K562 (cell line): ENCODE data around the gene SLC29A2. TPM values are rescaled to one million over a fixed set of nuclear protein-coding genes. Genes with fewer than 3 reads are reported as not detected.

Source experiments
- ASH1L ChIP-seq: fragments of 450-650 bp; IDR thresholded peaks from 2 replicates; pipeline ENCODE4 v1.6.1; 2018; ENCODE audit warnings: borderline replicate concordance, mild to moderate bottlenecking, low read depth; ENCODE audit not compliant: partially characterized antibody
- BCL6 ChIP-seq: fragments of 250-450 bp; sonication (Bioruptor Pico); IDR thresholded peaks from 2 replicates; pipeline ENCODE4 v1.4.0; 2020
- BCOR ChIP-seq: fragments of 450-650 bp; IDR thresholded peaks from 2 replicates; pipeline ENCODE4 v1.6.1; 2016
- BMI1 ChIP-seq: fragments of 150-350 bp; IDR thresholded peaks from 2 replicates; pipeline ENCODE4 v1.6.1; 2014; ENCODE audit warnings: low read length
- CXXC5 ChIP-seq: fragments of 250-450 bp; sonication (Bioruptor Pico); IDR thresholded peaks from 2 replicates; pipeline ENCODE4 v1.8.0; 2022; ENCODE audit warnings: inconsistent platforms, mild to moderate bottlenecking, moderate library complexity
- FOXA1 ChIP-seq: fragments of 450-650 bp; IDR thresholded peaks from 2 replicates; pipeline ENCODE4 v1.6.1; 2016; ENCODE audit warnings: mild to moderate bottlenecking, borderline replicate concordance
- FOXK1 ChIP-seq: sonication (generic); formaldehyde crosslinking; IDR thresholded peaks from 2 replicates; pipeline ENCODE4 v1.8.0; 2022; ENCODE audit warnings: missing genetic modification reagents, mild to moderate bottlenecking, borderline replicate concordance
- HNRNPH1 ChIP-seq: fragments of 200-400 bp; formaldehyde crosslinking; optimal IDR thresholded peaks from 2 replicates; pipeline ENCODE3; 2017; ENCODE audit warnings: low read depth, mild to moderate bottlenecking, low read length, moderate library complexity
- IRF2 ChIP-seq: sonication (generic); formaldehyde crosslinking; IDR thresholded peaks from 2 replicates; pipeline ENCODE4 v1.8.1; 2022; ENCODE audit warnings: mild to moderate bottlenecking, missing genetic modification reagents
- JUND ChIP-seq, 2 experiments: IDR thresholded peaks; 2 replicates in 1 of 2; 3 replicates in 1 of 2; pipeline ENCODE4 v1.6.1; 2011; ENCODE audit warnings: borderline replicate concordance in 2 of 2, low read depth in 2 of 2, low read length in 2 of 2, improper control_type of control experiment in 1 of 2, missing biosample characterization in 1 of 2, missing genetic modification characterization in 1 of 2, missing genetic modification reagents in 1 of 2
- KHSRP ChIP-seq: fragments of 450-650 bp; IDR thresholded peaks from 2 replicates; pipeline ENCODE4 v1.6.1; 2017
- LCOR ChIP-seq: sonication (generic); formaldehyde crosslinking; IDR thresholded peaks from 2 replicates; pipeline ENCODE4 v1.8.0; 2022; ENCODE audit warnings: mild to moderate bottlenecking, missing genetic modification reagents
- NFYB ChIP-seq: IDR thresholded peaks from 2 replicates; pipeline ENCODE4 v1.6.1; 2011; ENCODE audit warnings: mild to moderate bottlenecking, moderate library complexity; ENCODE audit not compliant: insufficient read length; ENCODE audit errors: extremely low read depth
- PHTF2 ChIP-seq: fragments of 250-450 bp; sonication (Bioruptor Pico); IDR thresholded peaks from 2 replicates; pipeline ENCODE4 v1.5.0; 2021; ENCODE audit warnings: mild to moderate bottlenecking
- PURB ChIP-seq: sonication (generic); formaldehyde crosslinking; IDR thresholded peaks from 2 replicates; pipeline ENCODE4 v1.9.0; 2021; ENCODE audit warnings: low read depth, mild to moderate bottlenecking, missing genetic modification reagents
- RBM22 ChIP-seq: fragments of 200-400 bp; formaldehyde crosslinking; IDR thresholded peaks from 2 replicates; pipeline ENCODE4 v1.6.1; 2018; ENCODE audit warnings: low read length, low read depth; ENCODE audit not compliant: poor library complexity, severe bottlenecking
- SMAD1 ChIP-seq: fragments of 150-350 bp; IDR thresholded peaks from 2 replicates; pipeline ENCODE4 v1.6.1; 2014; ENCODE audit warnings: low read length, low read depth; ENCODE audit not compliant: partially characterized antibody
- TBL1XR1 ChIP-seq, 2 experiments: IDR thresholded peaks; 2 replicates each; pipeline ENCODE4 v1.6.1; 2012; ENCODE audit warnings: improper control_type of control experiment in 2 of 2, low read length in 2 of 2, mild to moderate bottlenecking in 1 of 2
- ZBTB8A ChIP-seq: fragments of 450-650 bp; IDR thresholded peaks from 2 replicates; pipeline ENCODE4 v1.6.1; 2018; ENCODE audit warnings: mild to moderate bottlenecking, moderate library complexity; ENCODE audit not compliant: partially characterized antibody
- ZFPM2 ChIP-seq: fragments of 250-450 bp; sonication (Bioruptor Pico); IDR thresholded peaks from 2 replicates; pipeline ENCODE4 v1.5.1; 2022; ENCODE audit warnings: mild to moderate bottlenecking
- ZNF561 ChIP-seq: fragments of 450-650 bp; formaldehyde crosslinking; conservative IDR thresholded peaks from 2 replicates; pipeline ENCODE4 v1.4.0; 2020; ENCODE audit warnings: mild to moderate bottlenecking, moderate library complexity
- polyA plus RNA-seq, 8 experiments: library from polyadenylated mRNA; depleted of rRNA in 4 of 8; stranded (reverse) in 5 of 8; unstranded in 3 of 8; fragments of >200 nt; fragmentation: Nextera tagmentation in 2 of 8; fragmentation: Illumina TruSeq in 1 of 8; extraction: Ambion mirVana in 2 of 8; extraction: Trizol in 1 of 8; gene quantifications; 2 replicates each; pipeline versions ENCODE4 v1.2.1 to v1.2.3, GENCODE V29; 2011 to 2014; ENCODE audit warnings: inconsistent platforms in 1 of 8, missing spikeins in 1 of 8
- total RNA-seq, 7 experiments: library from RNA; depleted of rRNA in 6 of 7; stranded (reverse); fragments of >200 nt in 6 of 7; fragmentation: Illumina TruSeq in 2 of 7; extraction: Trizol in 2 of 7; gene quantifications; 2 replicates each; pipeline versions ENCODE4 v1.2.1 to v1.2.3, GENCODE V29; 2011 to 2021; ENCODE audit warnings: low replicate concordance in 1 of 7
- TF ChIP-seq, protein P1 (sequence below), 2 experiments: IDR thresholded peaks in 1 of 2; conservative IDR thresholded peaks in 1 of 2; 2 replicates each; pipeline ENCODE4 v1.6.1; 2016; ENCODE audit warnings: low read depth in 2 of 2, mild to moderate bottlenecking in 1 of 2, missing compliant biosample characterization in 1 of 2, missing genetic modification characterization in 1 of 2, moderate library complexity in 1 of 2
- TF ChIP-seq, protein P2 (sequence below): fragments of 450-650 bp; IDR thresholded peaks from 2 replicates; pipeline ENCODE4 v1.6.1; 2016; ENCODE audit warnings: low read depth, mild to moderate bottlenecking, moderate library complexity
- TF ChIP-seq, protein P3 (sequence below): fragments of 250-450 bp; sonication (Bioruptor Pico); IDR thresholded peaks from 2 replicates; pipeline ENCODE4 v1.4.0; 2020; ENCODE audit warnings: borderline replicate concordance

Gene SLC29A2
- total and polyA plus RNA-seq, 9 of the 15 experiments (the other 6 are each of a cell fraction or from before 2014, with no cell fraction given): 2.4 to 48.6 (median 14.2) TPM

DNA sequence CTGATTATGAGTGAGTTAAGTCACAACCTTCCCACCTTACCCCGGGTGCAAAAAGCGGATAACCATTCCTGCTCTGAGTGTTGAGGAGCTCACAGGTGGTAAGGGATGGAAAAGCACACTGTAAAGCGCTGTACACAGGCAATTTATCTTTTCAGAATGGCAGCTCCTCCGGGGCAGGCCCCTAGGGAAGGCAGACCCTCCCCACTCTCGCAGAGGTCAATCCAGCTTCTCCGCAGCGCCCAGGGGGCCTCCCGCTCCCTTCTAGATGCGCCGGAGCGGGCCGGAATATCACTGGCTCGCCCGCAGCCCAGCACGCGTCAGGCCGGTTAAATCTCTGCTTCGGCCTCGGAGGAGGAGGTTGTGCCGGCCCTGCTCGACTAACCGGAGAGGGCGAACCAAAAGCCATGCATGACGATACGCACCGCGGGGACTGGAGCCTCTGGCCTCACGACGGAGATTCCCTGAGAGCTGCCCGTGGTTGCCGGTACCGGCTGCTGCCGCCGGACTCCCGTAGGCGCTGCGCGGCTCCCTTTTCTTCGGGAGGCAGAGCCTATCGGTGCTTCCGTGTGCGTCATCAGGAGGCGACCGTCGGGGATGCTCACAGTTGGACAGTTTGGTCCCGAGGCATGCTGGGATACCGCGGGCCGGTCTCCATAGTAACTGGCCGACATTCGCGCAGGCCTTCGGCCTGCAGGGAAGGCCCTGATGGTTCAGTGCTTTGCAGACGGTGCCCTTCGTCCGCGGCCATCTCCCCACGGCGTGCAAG is 26.8 kb downstream of the SLC29A2 start, which contains the start of gene BRMS1 (continued):
- TF ChIP-seq, protein P1, sequence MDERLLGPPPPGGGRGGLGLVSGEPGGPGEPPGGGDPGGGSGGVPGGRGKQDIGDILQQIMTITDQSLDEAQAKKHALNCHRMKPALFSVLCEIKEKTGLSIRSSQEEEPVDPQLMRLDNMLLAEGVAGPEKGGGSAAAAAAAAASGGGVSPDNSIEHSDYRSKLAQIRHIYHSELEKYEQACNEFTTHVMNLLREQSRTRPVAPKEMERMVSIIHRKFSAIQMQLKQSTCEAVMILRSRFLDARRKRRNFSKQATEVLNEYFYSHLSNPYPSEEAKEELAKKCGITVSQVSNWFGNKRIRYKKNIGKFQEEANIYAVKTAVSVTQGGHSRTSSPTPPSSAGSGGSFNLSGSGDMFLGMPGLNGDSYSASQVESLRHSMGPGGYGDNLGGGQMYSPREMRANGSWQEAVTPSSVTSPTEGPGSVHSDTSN (CRISPR knock-in tag; IDR thresholded peaks at IDR 0.05; ENCODE audit: low read depth): no peak
- TF ChIP-seq, protein P1 (tag; conservative IDR thresholded peaks at IDR 0.05; ENCODE audit: low read depth): no peak; the same call in 1 of the 2 replicates
- TF ChIP-seq HNRNPH1: no peak
- TF ChIP-seq ZNF561 (CRISPR knock-in tag): no peak
- no peak for TF ChIP-seq FOXA1
- TF ChIP-seq, protein P2, sequence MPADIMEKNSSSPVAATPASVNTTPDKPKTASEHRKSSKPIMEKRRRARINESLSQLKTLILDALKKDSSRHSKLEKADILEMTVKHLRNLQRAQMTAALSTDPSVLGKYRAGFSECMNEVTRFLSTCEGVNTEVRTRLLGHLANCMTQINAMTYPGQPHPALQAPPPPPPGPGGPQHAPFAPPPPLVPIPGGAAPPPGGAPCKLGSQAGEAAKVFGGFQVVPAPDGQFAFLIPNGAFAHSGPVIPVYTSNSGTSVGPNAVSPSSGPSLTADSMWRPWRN: no peak
- peak in 1 of 2 experiments; percentile 88; a peak in 2 of 4 replicates for TF ChIP-seq TBL1XR1 (IDR thresholded peaks at IDR 0.05; ENCODE audit: low read length in 2 of 2)
- no peak for TF ChIP-seq BCL6
- TF ChIP-seq SMAD1: peak; percentile 36
- TF ChIP-seq, protein P3, sequence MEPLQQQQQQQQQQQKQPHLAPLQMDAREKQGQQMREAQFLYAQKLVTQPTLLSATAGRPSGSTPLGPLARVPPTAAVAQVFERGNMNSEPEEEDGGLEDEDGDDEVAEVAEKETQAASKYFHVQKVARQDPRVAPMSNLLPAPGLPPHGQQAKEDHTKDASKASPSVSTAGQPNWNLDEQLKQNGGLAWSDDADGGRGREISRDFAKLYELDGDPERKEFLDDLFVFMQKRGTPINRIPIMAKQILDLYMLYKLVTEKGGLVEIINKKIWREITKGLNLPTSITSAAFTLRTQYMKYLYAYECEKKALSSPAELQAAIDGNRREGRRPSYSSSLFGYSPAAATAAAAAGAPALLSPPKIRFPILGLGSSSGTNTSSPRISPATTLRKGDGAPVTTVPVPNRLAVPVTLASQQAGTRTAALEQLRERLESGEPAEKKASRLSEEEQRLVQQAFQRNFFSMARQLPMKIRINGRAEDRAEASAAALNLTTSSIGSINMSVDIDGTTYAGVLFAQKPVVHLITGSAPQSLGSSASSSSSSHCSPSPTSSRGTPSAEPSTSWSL: no peak
- TF ChIP-seq PHTF2 (CRISPR knock-in tag): no peak; the same call in 1 of the 2 replicates
- TF ChIP-seq BCOR: no peak
- peak; percentile 78 for TF ChIP-seq JUND (IDR thresholded peaks at IDR 0.05; ENCODE audit: borderline replicate concordance, low read depth, low read length)
- peak; percentile 33; the same call in 1 of the 3 replicates for TF ChIP-seq JUND (tag; IDR thresholded peaks at IDR 0.05; ENCODE audit: borderline replicate concordance, low read depth, low read length)
- TF ChIP-seq ASH1L: no peak
- TF ChIP-seq BMI1: no peak
- peak; percentile 19 for TF ChIP-seq NFYB
- TF ChIP-seq PURB: no peak
- TF ChIP-seq ZFPM2 (CRISPR knock-in tag): no peak
- peak; percentile 57 for TF ChIP-seq RBM22
- TF ChIP-seq KHSRP: peak; percentile 82
- TF ChIP-seq LCOR (CRISPR knock-in tag): no peak
- no peak for TF ChIP-seq IRF2 (CRISPR knock-in tag)
- TF ChIP-seq FOXK1 (CRISPR knock-in tag): no peak
- peak; percentile 61 for TF ChIP-seq CXXC5 (CRISPR knock-in tag)
- TF ChIP-seq ZBTB8A: no peak
